Epidermal melanocyte (primary cell): ENCODE data around the gene SLFN12.
A peak's percentile ranks its signal among the peaks of the same experiment; 100 is the strongest.
"Not testable (repeated sequence)": the region's sequence is repeated elsewhere in the genome, so short reads cannot be mapped to it uniquely, and the experiment has no call there.

Experiments
- DNase-seq: peaks from one replicate; pipeline ENCODE4 v3.0.0; 2011; ENCODE audit warnings: low spot score; ENCODE audit not compliant: insufficient read length

Gene SLFN12

GRCh38 chr17:35414247-35414646 lies 18.1 kb downstream of the SLFN12 start:
- no peak for DNase-seq

- DNase-seq: no peak
Observed at GRCh38 chr17:35407531-35407930, 24.8 kb downstream of the SLFN12 start.

- no peak for DNase-seq
Observed at GRCh38 chr17:35406568-35406967, 25.7 kb downstream of the SLFN12 start.

- DNase-seq: no peak
Observed at GRCh38 chr17:35404360-35404759, 27.9 kb downstream of the SLFN12 start.

- DNase-seq: not testable (repeated sequence)
Observed at GRCh38 chr17:35393783-35394182, 38.5 kb downstream of the SLFN12 start.

GRCh38 chr17:35390663-35391062 lies 41.6 kb downstream of the SLFN12 start:
- DNase-seq: no peak

- no peak for DNase-seq
Observed at GRCh38 chr17:35390156-35390555, 42.1 kb downstream of the SLFN12 start.

GRCh38 chr17:35387496-35387895 lies 44.8 kb downstream of the SLFN12 start:
- DNase-seq: no peak

- DNase-seq: no peak
Observed at GRCh38 chr17:35377706-35378105, 54.6 kb downstream of the SLFN12 start.

GRCh38 chr17:35377068-35377467 lies 55.2 kb downstream of the SLFN12 start:
- DNase-seq: no peak

GRCh38 chr17:35376245-35376644 lies 56.1 kb downstream of the SLFN12 start:
- DNase-seq: no peak

GRCh38 chr17:35374766-35375344 lies 57.4 kb downstream of the SLFN12 start:
- no peak for DNase-seq

- DNase-seq: no peak
Observed at GRCh38 chr17:35373984-35374765, 58.1 kb downstream of the SLFN12 start.

- DNase-seq: peak; percentile 44
Observed at GRCh38 chr17:35373534-35373983, 58.7 kb downstream of the SLFN12 start, which contains the start of gene SLFN11. SLFN11 (minus strand) TSS chr17:35373621; CDS start chr17:35363807, 9,814 bp downstream.

GRCh38 chr17:35372846-35373533 lies 59.3 kb downstream of the SLFN12 start:
- DNase-seq: no peak

- no peak for DNase-seq
Observed at GRCh38 chr17:35371934-35372333, 60.4 kb downstream of the SLFN12 start.

GRCh38 chr17:35368081-35368830 lies 64.0 kb downstream of the SLFN12 start:
- no peak for DNase-seq

- no peak for DNase-seq
Observed at GRCh38 chr17:35361027-35361426, 71.3 kb downstream of the SLFN12 start.
